SU-DHL-6 (cell line): ENCODE results near the gene HMMR.

ENCODE experiments used
- EZH2phosphoT487 ChIP-seq: fragments of 200-600 bp; sonication (generic), shearing (Covaris generic); conservative IDR thresholded peaks from 2 replicates; pipeline ENCODE4 v1.6.1; 2018; ENCODE audit warnings: mild to moderate bottlenecking, antibody characterized with exemption, low read length, moderate library complexity, mixed read lengths
- TF ChIP-seq, protein P1 (sequence below): fragments of 200-600 bp; sonication (generic); IDR thresholded peaks from one replicate; pipeline ENCODE4 v1.5.1; 2017; ENCODE audit warnings: antibody characterized with exemption, mild to moderate bottlenecking, low read length, moderate library complexity; ENCODE audit not compliant: insufficient read depth, poor library complexity, severe bottlenecking

DNA sequence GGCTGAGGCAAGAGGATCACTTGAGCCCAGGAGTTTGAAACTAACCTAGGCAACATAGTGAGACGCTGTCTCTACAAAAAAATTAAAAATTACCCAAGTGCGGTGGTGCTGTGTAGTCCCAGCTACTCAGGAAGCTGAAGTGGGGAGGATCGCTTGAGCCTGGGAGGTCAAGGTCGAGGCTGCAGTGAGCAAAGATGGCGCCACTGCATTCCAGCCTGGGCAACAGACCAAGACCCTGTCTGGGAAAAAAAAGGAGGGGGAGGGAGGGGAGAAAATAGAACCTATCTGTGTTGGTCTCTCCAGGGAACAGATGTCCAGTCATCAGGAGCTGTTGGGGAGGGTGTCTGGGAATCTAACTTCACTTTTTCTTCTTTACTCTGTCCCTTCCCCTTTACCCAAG, 69.3 kb downstream of the HMMR start:
- TF ChIP-seq, protein P1, sequence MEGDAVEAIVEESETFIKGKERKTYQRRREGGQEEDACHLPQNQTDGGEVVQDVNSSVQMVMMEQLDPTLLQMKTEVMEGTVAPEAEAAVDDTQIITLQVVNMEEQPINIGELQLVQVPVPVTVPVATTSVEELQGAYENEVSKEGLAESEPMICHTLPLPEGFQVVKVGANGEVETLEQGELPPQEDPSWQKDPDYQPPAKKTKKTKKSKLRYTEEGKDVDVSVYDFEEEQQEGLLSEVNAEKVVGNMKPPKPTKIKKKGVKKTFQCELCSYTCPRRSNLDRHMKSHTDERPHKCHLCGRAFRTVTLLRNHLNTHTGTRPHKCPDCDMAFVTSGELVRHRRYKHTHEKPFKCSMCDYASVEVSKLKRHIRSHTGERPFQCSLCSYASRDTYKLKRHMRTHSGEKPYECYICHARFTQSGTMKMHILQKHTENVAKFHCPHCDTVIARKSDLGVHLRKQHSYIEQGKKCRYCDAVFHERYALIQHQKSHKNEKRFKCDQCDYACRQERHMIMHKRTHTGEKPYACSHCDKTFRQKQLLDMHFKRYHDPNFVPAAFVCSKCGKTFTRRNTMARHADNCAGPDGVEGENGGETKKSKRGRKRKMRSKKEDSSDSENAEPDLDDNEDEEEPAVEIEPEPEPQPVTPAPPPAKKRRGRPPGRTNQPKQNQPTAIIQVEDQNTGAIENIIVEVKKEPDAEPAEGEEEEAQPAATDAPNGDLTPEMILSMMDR = no peak
- no peak for TF ChIP-seq EZH2phosphoT487
